ENCODE data around the gene CES5A.
"Not testable (repeated sequence)": the region's sequence is repeated elsewhere in the genome, so short reads cannot be mapped to it uniquely, and the experiment has no call there.

The CES5A gene

GRCh38 chr16:55875273-55875672, at the start of gene CES5A:
Gene CES5A, minus strand, starts transcription at chr16:55875373. Its CDS starts 152 bp downstream, at chr16:55875221.
- no peak for DNase-seq

GRCh38 chr16:55922662-55923061, 47.5 kb upstream of the CES5A start:
- no peak for DNase-seq

GRCh38 chr16:55917373-55918160, 42.4 kb upstream of the CES5A start:
- no peak for DNase-seq

- DNase-seq = no peak
Observed at GRCh38 chr16:55915096-55915827, 40.1 kb upstream of the CES5A start.

DNA sequence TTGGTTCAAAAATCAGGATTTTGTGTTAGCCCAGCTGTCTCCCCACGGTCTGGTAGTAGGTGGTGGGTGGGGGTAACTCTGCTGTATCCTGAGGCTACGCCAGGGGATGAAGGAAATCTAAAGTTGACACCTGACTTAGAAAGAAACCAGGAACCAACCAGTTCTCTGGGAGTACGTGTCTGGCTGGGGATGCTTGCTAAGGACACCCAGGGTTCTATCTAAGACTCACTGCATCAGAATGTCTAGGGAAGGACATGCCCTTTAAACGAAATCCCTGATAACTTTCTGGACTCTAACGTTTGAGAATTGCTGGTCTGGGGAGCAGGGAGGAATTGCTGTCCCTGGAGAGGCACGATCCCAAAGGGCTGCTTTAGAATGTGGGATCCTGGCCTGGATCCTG, 39.2 kb upstream of the CES5A start:
- DNase-seq = no peak

DNA sequence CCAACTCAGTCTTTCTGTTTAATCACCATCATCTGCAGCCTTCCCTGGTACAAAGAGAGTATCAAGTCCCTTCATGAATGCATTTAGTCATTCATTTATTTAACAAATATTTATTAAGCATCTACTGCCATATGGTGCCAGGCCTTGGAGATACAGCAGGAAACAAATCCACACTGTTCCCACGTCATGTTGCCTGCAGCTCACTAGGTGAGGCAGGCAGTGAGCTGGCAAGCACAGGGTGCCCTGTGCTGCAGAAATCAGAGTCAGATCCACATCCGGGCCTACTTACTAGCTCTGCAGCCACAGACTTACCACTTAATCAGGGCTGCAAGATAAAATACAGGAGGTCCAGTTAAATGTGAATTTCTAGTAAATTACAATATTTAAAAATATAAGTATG, 38.5 kb upstream of the CES5A start:
- DNase-seq = no peak

DNA sequence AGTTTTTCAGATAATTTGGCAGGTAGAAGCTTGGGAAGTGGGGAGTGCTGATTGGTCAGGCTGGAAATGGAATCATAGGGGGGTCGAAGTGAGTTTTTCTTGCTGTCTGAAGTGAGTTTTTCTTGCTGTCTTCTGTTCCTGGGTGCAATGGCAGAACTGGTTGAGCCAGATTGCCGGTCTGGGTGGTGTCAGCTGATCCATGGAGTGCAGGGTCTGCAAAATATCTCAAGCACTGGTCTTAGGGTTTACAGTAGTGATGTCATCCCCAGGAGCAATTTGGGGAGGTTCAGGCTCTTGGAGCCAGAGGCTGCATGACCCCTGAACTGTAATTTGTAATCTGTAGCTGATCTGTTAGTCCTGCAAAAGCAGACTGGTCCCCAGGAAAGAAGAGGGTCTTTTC, 37.9 kb upstream of the CES5A start:
- DNase-seq = not testable (repeated sequence)

- no peak for DNase-seq
Observed at GRCh38 chr16:55912022-55912421, 36.8 kb upstream of the CES5A start.

DNA sequence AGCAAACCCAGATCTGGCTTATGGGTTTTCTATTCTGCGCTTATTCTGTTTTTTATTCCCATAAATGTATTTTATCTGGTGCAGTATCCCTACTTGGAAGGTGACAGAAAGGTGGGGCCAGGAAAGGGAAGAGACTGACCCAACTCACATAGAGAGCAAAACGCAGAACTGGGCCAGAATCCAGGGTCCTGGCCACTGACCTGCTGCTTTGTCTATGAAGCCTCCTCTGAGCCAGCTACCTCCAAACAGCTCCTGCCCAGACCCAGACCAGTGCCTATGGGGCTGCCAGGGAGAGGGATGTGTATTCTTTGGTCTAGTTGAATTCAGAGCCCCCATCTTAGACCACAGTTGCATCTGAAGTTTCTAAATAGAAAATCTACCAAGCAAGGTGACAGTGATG, 36.4 kb upstream of the CES5A start:
- DNase-seq = no peak

DNA sequence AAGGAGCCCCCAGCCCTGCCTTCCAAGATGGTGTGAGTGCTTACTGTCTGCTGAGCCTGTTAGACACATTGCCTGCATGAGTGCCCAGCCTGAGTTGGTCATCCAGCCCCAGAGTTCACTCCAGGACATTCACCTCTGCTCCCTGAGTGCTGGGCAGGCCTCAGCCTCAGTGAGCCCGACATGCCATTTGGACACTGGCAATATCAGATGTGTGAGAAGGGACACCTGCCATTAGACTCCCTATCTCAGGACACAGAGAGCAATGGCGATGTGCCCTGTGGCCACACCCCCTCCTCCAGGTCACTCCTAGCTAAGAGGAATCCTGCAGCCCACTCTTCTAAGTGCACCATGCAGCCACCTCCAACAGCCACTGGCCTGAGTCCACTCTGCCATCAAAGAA, 34.7 kb upstream of the CES5A start:
- DNase-seq = no peak

DNA sequence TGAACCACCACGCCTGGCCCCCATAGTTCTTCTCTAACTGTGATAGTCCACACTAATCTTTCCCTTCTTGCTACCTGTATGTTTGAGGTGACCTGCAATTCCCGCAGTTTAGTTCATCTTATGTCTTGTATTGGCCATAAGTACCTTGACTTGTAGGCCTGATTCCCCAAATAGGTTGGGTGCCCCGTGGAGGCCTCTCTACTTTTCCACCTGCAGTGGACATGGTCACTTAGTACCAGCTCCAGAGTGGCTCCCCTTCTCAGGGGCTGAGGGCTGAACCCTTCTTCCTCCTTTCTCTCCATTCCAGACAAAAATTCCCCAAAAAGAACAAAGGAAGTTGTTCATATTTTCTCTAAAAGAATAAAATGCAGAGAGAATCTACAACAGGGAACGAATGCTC, 33.5 kb upstream of the CES5A start:
- DNase-seq = no peak

DNA sequence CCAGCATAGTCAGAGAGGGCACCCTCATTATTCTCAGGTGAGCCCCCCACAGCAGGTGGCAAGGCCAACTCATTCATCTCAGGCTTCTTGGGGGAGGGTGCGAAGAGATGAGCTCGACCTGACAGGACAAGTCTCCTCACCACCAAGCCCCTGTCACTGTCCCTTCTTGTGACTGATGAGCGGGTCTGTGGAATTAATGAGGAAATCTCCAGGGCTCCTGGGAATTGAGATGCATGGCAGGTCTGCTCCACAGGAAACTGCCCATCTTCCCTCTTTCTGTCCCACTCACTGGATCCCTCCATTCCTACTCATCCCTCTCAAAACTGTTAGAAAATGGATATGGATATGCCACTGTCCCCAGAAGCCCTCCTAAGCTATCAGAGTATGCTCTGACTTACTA, 32.5 kb upstream of the CES5A start:
- DNase-seq = no peak

GRCh38 chr16:55906123-55906522, 30.9 kb upstream of the CES5A start:
- no peak for DNase-seq

DNA sequence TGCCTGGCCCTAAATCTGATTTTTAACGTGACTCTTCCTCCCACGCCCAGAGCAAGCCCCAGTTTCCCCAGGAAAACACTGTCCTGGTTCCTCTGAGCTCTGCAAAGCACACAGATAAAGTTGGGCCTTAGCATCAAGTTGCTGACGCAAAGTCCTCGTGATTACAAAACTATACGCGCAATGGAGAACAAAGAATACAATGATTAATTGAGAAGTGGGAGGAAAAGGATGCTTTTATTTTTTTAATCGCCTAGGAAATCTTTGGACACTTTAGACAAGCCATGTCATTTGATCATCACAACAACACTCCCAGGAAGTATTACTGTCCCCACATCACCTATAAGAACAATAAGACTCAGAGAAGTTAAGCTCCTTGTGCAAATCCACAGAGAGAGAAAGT, 30.5 kb upstream of the CES5A start:
- no peak for DNase-seq

DNA sequence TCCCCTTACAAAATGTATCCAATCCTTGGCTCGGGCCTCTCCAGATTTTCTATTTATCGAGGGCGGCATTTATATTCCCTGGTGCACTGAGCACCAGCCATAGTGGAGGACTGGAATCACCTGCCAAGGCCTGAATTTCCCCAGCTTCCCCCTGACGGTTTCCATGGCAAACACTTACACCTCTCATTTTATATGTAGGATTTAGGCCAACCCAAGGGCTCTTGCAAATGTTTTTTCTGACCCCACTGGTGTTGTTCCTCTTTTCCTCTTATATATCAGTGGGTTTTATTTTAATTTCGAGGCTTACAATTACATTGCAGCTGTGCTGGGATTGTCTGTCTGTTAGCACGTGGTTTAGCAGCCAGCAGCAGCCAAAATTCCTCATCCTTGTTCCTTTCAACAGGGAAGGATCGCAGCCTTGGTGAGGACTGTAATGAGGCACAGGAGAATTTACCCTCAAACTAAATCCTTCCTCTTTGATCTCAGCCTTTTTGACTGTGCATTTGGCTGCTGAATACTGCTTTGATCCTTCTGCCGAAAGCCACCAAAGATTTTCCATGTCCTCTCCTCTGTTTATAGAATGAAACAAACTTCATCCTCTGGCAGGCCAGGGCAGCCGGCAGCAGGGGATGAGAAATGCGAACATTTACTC, 26.5 kb upstream of the CES5A start:
- DNase-seq = no peak

DNA sequence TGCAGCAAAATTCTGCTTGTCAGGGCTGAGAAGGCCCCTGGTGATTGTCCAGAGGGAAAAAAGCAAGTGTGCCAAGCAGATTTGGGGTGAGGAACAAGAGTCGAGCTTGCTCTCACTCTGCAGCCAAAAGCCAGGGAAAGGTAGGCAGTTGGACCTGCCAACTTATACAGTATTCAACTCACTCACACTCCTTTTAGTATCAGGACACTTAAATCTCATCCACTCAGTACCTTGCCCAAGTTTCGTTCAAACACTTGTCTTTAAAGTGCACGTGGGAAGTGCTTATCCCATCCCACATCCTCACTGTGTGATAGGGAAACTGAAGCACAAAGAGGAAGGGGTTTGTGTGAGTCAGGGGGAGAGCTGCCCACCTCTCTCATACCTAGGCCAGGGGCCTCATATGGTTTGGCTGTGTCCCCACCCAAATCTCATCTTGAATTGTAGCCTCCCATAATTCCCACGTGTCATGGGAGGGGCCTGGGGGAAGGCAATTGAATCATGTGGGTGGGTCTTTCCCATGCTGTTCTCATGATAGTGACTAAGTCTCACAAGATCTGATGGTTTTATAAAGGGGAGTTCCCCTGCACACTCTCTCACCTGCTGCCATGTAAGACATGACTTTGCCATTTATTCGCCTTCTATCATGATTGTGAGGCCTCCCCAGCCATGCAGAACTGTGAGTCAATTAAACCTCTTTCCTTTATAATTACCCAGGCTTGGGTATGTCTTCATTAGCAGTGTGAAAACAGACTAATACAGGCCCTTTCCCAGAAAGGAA, 25.6 kb upstream of the CES5A start:
- DNase-seq = no peak

DNA sequence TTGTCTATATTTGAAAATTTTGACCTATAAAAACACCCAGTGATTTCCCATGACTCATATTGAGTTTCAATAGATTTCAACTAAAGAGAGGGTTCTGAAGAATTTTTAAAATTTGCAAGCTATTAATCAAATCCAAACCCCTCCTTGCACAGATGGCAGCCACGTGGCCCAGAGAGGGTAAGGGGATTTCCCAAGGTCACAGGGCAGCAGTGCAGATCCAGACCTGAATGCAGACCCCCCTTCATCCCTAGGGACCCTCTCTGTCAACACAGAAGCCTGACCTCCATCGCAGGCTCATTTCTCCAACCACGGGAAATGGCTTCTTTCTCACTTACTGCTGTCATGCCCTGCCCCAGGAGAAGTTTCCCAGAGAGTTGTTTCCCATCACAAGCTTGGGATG, 24.7 kb upstream of the CES5A start:
- no peak for DNase-seq

- no peak for DNase-seq
Observed at GRCh38 chr16:55898592-55898991, 23.4 kb upstream of the CES5A start.

DNA sequence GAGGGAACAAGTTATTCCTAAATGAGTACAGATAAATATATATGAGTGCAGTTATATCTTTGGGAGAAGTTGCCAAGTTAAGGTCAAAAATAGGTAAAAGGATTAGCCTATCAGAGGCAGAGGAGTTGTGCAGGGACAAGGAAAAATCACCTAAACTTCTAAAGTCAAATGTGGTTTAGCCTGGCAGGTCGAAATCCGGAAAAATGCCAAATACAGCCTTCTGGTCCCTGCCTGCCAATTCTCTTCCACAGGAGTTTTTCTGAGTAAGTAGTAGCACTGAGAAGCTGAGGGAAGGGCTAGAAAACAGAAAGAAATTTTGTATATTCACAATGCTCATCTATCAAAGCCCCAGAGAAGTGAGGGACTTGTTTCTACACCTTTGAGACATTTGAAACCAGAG, 17.6 kb upstream of the CES5A start:
- no peak for DNase-seq

DNA sequence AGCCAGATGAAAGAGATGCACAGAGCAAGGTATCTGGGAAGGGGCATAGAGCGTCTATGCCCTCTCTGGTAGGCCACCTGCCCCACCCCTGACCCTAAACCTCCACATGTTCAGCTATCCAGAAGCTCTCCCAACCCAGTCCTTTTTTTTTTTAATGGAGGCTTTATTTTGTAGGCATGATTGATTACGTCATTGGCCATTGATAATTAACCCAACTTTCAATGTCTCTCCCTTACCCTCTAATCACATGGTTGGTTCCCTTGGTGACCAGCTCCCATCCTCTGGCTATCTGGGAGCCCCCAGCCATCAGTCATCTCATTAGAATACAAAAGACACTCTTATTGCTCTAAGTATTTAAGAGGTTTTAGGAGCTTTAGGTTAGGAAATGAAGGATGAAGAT, 14.3 kb upstream of the CES5A start:
- no peak for DNase-seq

DNA sequence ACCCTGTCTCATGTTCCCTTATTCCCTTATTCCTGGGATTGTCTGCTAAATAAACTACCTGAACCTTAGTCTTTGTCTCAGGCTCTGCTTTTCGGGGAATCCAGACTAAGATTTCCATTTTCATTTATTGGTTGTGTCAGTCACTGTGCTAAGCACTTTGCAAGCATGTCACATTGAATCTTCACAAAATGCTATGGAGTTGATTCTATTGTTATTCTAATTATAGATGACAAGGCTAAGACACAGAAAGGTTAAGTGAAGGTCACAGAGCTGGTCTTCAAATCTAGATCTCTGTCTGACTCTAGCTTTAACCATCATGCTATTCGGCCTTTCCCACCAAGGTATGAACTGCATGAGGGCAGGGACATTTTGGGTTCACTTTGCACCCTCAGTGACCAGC, 13.4 kb upstream of the CES5A start:
- no peak for DNase-seq

DNA sequence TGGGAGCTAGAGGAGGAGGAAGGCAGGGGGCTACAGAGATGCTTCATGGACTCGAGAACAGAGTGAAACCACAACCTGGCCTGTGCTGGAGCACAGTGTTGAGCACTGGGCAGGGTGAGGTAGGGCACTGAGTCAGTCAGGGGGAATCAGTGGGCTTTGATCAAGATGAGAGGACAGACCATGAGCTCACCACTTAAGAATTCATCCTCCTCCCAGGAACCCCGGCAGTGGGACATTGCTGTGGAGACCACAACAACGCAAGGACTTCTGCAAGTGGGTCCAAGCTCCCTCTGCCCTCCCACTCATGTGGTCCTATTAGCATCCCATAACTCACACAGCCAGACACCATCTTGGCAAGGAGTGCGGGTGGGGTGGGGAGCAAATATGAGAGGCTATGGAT, 1.7 kb upstream of the CES5A start:
- DNase-seq = no peak

GRCh38 chr16:55873122-55873521, 2.1 kb downstream of the CES5A start:
- no peak for DNase-seq
